NT2/D1 (cell line): ENCODE data around the gene ACER1.

Source experiments
- DNase-seq: peaks from one replicate; pipeline ENCODE4 v3.0.0-alpha.2; 2011; ENCODE audit warnings: low read depth, low spot score
- H3K27me3 ChIP-seq: 2 replicates; pipeline ENCODE4 v1.6.0; 2011; ENCODE audit warnings: mild to moderate bottlenecking; ENCODE audit not compliant: insufficient read length, insufficient read depth
- H3K36me3 ChIP-seq: 2 replicates; pipeline ENCODE4 v1.6.1; 2011; ENCODE audit warnings: mild to moderate bottlenecking, low read length, mixed read lengths; ENCODE audit not compliant: insufficient read depth, insufficient read length
- H3K4me1 ChIP-seq: 2 replicates; pipeline ENCODE4 v1.5.1; 2011; ENCODE audit not compliant: insufficient read depth, insufficient read length
- H3K4me3 ChIP-seq: 2 replicates; pipeline ENCODE4 v1.5.1; 2011; ENCODE audit warnings: low read depth; ENCODE audit not compliant: insufficient read length
- H3K9ac ChIP-seq: 2 replicates; pipeline ENCODE4 v1.6.0; 2011; ENCODE audit warnings: low read depth; ENCODE audit not compliant: insufficient read length
- H3K9me3 ChIP-seq: 2 replicates; pipeline ENCODE4 v1.5.1; 2011; ENCODE audit warnings: mild to moderate bottlenecking, low read length; ENCODE audit not compliant: insufficient read depth
- SUZ12 ChIP-seq: IDR thresholded peaks from 2 replicates; pipeline ENCODE4 v1.6.1; 2011; ENCODE audit not compliant: insufficient read length, insufficient read depth; ENCODE audit errors: extremely low read depth
- YY1 ChIP-seq: IDR thresholded peaks from 2 replicates; pipeline ENCODE4 v1.6.1; 2011; ENCODE audit not compliant: insufficient read length, insufficient read depth
- ZNF274 ChIP-seq: IDR thresholded peaks from 2 replicates; pipeline ENCODE4 v1.6.1; 2011; ENCODE audit warnings: mild to moderate bottlenecking, low read depth, low read length

The ACER1 gene

DNA sequence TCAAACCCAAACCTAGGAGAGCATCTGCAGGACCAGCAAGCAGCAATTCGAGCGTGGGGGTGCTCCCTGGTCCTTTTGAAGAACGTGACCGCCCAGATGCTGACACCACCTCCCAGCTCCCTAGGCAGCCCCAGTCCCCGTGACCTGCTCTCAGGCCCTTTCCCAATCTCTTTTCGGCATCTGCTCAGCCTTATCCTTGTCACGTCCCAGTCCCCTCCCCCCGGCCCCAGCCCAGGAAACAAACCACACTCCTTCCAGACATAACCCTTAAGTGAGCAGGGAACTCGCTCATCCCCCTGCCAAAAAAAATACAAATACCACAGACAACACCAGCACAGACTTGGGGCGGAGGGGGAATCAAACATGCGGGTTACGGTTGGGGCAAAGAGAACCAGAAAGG is 57.0 kb downstream of the ACER1 start:
- Histone ChIP-seq H3K4me3 (no peak overlapping the region), H3K4me1 (peaks cover 47% of the 10 kb centered on the region), H3K9ac (peak overlapping the region; percentile 12), H3K9me3 (no peaks in the 10 kb centered on the region), H3K27me3 (no peaks in the 10 kb centered on the region), H3K36me3 (peaks cover 49% of the 10 kb centered on the region)
- DNase-seq = no peak
- TF ChIP-seq SUZ12 = no peak
- no peak for TF ChIP-seq ZNF274
- TF ChIP-seq YY1 = no peak

DNA sequence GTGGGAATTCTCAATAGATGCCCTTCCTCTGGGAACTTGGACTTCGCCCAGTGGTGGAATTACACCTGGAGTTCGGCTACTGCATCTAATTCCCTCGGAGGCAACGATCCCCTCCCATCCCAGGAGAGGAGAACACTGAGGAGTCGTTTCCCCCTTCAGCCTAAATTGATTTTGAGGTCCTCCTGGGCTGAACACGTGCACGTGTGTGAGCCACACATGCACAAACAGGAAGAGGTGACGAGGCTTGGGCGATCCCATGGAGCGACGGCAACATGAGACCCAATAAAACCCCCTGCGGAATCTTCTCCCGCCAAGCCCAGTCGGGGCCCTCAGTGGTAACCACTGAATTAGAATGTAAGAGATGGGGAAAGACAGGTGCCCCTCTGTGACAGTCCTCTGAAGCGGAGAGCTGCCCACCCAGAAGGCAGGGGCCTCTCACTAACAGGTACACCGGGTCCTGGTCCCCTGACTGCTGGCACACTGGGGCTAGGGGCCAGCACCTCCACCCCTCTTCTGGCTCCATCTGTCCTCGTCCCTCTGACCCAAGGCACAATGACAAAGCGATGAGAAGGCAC is 58.2 kb downstream of the ACER1 start:
- peaks cover 50% of the 10 kb centered on the region for H3K4me1 ChIP-seq
- no peak overlapping the region for H3K9ac ChIP-seq
- no peaks in the 10 kb centered on the region for H3K9me3 ChIP-seq
- TF ChIP-seq YY1 = no peak
- no peak for TF ChIP-seq ZNF274
- no peak for TF ChIP-seq SUZ12
- H3K27me3 ChIP-seq = no peaks in the 10 kb centered on the region
- peaks cover 59% of the 10 kb centered on the region for H3K36me3 ChIP-seq
- H3K4me3 ChIP-seq = no peak overlapping the region
- no peak for DNase-seq

DNA sequence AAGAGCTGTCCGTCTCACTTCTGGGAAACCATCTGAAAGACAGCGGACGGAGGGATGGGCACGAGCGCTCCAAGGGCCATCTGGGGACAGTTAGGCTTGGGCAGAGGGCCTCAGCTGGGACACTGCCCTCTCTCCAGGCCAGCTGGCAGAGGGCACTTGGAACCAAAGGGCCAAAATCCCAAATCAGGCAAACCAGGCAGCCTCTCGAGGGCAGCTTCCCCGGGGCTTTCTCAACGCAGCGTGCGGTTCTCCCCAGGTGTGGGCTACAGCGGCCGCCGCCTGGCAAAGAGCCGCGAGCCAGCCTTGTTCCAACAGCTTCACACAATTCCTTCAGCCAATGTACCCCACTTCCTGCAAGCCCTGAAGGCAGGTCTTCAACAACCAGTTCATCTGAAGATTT is 58.7 kb downstream of the ACER1 start:
- peaks cover 50% of the 10 kb centered on the region for H3K4me1 ChIP-seq
- H3K4me3 ChIP-seq = no peak overlapping the region

DNA sequence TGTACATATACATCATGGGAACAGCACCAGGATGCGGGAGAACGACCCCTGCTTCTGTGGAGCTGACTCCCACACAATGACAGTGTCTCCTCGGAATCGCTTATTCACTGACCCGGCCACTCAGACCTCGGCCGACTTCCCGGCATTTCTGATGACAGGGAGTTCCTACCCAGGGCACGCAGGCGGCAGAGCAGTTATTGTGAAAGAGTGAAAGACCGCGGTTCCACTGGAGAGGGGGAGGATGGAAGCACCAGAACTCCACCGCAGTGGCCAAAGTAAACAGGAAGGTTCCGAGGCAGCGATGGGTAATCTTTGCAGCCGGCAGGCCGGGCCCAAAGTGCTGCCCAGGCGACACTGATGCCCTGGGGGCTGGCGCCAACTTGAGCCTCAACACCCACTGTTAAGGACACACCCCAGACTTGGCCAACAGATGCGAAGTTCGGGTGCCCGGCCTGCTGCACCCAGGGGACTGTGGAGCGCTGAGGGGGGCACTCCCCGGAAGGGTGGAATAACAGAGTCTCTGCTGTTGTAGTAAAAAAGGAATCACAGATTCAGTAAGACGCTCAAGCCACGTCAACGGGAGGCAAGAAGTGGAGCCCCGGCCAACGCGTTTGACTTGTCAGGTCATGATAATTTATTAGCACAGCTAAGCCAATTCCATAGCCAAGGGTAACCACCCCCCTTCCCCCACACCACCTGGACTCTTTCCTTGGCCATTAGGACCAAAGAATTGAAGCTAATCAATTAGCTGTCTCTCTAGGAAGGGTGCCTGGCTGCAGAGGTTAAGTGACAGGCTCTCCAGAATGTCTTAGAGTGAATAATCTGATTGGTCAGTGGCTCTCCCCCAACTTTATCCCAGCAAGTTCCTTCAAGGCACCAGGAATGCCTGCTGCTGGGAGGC is 59.5 kb downstream of the ACER1 start:
- H3K9ac ChIP-seq = peak overlapping the region; percentile 4
- H3K9me3 ChIP-seq = no peaks in the 10 kb centered on the region
- TF ChIP-seq ZNF274 (no peak), SUZ12 (no peak), YY1 (no peak)
- no peak overlapping the region for H3K4me3 ChIP-seq
- no peaks in the 10 kb centered on the region for H3K27me3 ChIP-seq
- peaks cover 50% of the 10 kb centered on the region for H3K4me1 ChIP-seq
- H3K36me3 ChIP-seq = peaks cover 72% of the 10 kb centered on the region
- DNase-seq = no peak

More for the DNA sequence above, 58.7 kb downstream of the ACER1 start:
- DNase-seq = no peak
- Histone ChIP-seq H3K9me3 (no peaks in the 10 kb centered on the region), H3K27me3 (no peaks in the 10 kb centered on the region), H3K9ac (no peak overlapping the region), H3K36me3 (peaks cover 64% of the 10 kb centered on the region)
- no peak for TF ChIP-seq YY1
- no peak for TF ChIP-seq SUZ12
- no peak for TF ChIP-seq ZNF274

DNA sequence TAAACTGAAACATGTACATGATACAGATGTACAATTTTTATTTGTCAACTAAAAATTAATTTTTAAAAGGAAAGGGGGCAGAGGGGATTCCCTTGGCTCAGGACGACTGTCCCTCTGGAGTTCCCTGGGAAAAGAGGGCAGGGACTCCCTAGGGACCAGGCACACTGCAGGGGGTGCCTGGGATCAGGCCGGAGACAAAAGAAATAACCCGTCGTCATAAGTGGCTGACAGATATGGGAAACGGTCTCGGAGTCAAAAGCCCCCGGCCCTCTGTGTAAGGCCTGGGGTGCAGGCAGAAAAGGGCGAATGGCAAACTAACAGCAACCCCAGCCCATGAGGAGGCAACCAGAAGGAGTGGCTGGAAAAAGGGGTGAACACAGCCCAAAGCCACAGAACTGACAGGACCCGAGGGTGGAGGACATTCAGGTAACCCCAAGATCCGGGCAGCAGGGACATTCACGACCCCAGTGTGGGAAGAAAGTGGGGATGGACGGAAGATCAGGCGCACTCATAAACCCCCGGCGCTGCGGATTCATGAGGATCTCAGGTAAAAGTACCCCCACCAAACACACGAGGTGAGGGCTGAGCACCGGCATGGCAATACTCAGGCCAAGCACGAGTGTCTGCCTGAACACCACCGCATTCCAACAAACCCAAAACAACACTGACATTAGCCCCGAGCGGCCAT is 60.4 kb downstream of the ACER1 start:
- Histone ChIP-seq H3K9ac (peak overlapping the region; percentile 4), H3K4me1 (peaks cover 47% of the 10 kb centered on the region), H3K36me3 (peaks cover 75% of the 10 kb centered on the region), H3K27me3 (no peaks in the 10 kb centered on the region), H3K9me3 (no peaks in the 10 kb centered on the region), H3K4me3 (no peak overlapping the region)
- DNase-seq = no peak
- no peak for TF ChIP-seq ZNF274
- no peak for TF ChIP-seq YY1
- no peak for TF ChIP-seq SUZ12

DNA sequence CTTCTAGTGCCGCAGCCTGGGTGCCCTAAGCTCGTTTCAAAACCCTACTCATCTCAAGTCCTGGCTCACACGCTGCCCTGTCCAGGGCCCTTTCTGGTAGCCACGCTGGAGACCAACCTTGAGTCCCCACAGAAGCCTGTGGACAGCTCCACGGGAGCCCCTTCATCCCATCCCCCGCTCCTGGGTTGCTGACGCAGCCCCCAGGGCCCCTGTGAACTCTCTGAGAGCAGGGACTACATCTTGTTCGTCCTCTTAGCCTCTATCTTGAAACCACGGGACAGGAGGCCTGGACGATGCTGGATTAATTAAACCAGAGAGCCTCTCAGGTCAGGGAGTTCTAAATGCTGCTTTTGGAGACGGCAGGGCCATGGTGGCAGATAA is 61.0 kb downstream of the ACER1 start:
- no peak for DNase-seq
- H3K4me1 ChIP-seq = peaks cover 40% of the 10 kb centered on the region
- no peaks in the 10 kb centered on the region for H3K27me3 ChIP-seq
- TF ChIP-seq YY1 = no peak
- TF ChIP-seq SUZ12 = no peak
- no peak for TF ChIP-seq ZNF274
- no peaks in the 10 kb centered on the region for H3K9me3 ChIP-seq
- peak overlapping the region; percentile 33 for H3K9ac ChIP-seq
- no peak overlapping the region for H3K4me3 ChIP-seq
- H3K36me3 ChIP-seq = peaks cover 75% of the 10 kb centered on the region

DNA sequence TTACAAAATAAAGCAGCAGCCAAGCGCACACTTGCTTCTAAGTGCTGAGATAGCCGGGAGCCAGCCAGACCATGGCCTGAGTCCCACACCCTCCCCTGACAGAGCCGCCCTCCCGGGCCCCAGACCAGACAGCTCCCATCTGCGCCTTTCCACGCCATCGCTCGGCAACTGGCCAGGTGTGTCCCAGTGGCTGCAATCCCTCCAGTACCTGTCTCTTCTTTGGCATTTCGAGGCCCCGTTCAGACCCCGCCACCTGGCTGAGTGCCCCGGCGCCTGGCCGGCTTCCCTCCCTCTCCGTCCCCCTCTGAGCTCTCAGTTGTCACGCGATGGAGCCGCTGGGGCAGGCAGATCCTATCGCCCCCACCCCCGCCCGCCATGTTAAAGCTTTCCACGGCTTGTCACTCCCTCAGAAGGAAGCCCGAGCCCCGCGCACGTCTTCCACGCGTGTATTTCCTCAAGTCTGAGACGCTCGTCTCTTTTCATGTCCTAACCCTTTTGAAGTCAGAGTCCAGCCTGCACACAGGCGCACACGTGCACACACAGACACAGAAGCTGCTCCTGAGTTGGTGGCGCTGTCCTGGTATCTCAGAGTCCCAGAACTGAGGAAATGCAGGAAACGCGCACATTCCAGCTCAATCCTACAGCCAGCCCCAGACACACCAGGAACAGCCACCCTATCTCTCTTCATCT is 61.5 kb downstream of the ACER1 start:
- H3K4me1 ChIP-seq = peaks cover 35% of the 10 kb centered on the region
- H3K27me3 ChIP-seq = no peaks in the 10 kb centered on the region
- H3K9ac ChIP-seq = peak overlapping the region; percentile 33
- no peak overlapping the region for H3K4me3 ChIP-seq
- TF ChIP-seq YY1 = no peak
- TF ChIP-seq ZNF274 = no peak
- H3K36me3 ChIP-seq = peaks cover 75% of the 10 kb centered on the region
- no peak for DNase-seq
- no peaks in the 10 kb centered on the region for H3K9me3 ChIP-seq
